ENCODE results near the gene ALG14. TPM values are rescaled to one million over a fixed set of nuclear protein-coding genes. Genes with fewer than 3 reads are reported as not detected.

ALG14 gene
- total and polyA plus RNA-seq, 7 donors, result 0.48 to 2.7 (median 2.1) TPM

- DNase-seq (no peak), ATAC-seq (peak in 1 of 4 donors; percentile 52)
- intact Hi-C loops (cut with DNase I), result loop anchor here in 1 of 2 donors (10.0 kb wide), 1 partner anchor 72 kb away; no protein-coding TSS in a partner anchor
- H3K36me3 ChIP-seq (ENCODE audit: insufficient read depth in 1 of 2, low read depth in 1 of 2), result no peaks in the 10 kb centered on the region
- TF ChIP-seq, protein P1, sequence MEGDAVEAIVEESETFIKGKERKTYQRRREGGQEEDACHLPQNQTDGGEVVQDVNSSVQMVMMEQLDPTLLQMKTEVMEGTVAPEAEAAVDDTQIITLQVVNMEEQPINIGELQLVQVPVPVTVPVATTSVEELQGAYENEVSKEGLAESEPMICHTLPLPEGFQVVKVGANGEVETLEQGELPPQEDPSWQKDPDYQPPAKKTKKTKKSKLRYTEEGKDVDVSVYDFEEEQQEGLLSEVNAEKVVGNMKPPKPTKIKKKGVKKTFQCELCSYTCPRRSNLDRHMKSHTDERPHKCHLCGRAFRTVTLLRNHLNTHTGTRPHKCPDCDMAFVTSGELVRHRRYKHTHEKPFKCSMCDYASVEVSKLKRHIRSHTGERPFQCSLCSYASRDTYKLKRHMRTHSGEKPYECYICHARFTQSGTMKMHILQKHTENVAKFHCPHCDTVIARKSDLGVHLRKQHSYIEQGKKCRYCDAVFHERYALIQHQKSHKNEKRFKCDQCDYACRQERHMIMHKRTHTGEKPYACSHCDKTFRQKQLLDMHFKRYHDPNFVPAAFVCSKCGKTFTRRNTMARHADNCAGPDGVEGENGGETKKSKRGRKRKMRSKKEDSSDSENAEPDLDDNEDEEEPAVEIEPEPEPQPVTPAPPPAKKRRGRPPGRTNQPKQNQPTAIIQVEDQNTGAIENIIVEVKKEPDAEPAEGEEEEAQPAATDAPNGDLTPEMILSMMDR (IDR thresholded peaks at IDR 0.05), result no peak
- H3K27ac ChIP-seq, result peak overlapping the region; percentile 30
- 5 to 17% (median 5%) methylated on average over 10 of the region's 10 CpGs for WGBS, 3 donors
- H3K9me3 ChIP-seq, result no peaks in the 10 kb centered on the region
- H3K4me1 ChIP-seq, result no peaks in the 10 kb centered on the region
- H3K4me3 ChIP-seq, result peak overlapping the region; percentile 56
- no peaks in the 10 kb centered on the region for H3K27me3 ChIP-seq (ENCODE audit: insufficient read depth in 3 of 3, low read length in 2 of 3)
These were observed 110.1 kb downstream of the ALG14 start for GRCh38 chr1:94962409-94963265.

DNA sequence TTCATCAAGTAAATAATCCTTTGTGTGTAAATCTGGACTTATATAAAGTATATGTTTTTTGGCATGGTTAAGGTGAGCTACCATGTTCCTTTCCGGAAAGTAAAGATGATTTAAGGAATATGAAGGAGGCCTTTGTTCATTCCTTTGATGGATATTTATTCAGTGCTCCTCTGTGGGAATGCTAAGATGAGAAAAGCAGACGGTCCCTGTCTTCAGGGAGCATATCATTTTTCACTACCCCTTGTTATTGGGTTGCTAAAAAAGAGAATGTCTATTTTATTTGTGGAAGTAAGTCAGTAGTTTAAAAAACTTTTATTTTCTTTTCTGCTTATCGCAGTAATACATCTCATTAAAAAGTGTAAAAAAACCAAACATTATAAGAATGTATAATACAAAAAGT lies 110.8 kb downstream of the ALG14 start:
- 66 to 78% (median 68%) methylated on average over 3 of the region's 3 CpGs for WGBS, 3 donors
- no peaks in the 10 kb centered on the region for H3K4me1 ChIP-seq
- no peak overlapping the region for H3K4me3 ChIP-seq
- no peaks in the 10 kb centered on the region for H3K36me3 ChIP-seq (ENCODE audit: insufficient read depth in 1 of 2, low read depth in 1 of 2)
- H3K27me3 ChIP-seq (ENCODE audit: insufficient read depth in 3 of 3, low read length in 2 of 3), result no peaks in the 10 kb centered on the region
- ATAC-seq, result no peak
- TF ChIP-seq, protein P1 (IDR thresholded peaks at IDR 0.05), result no peak
- intact Hi-C loops (cut with DNase I), result loop anchor here in 1 of 2 donors (10.0 kb wide), 1 partner anchor 73 kb away; no protein-coding TSS in a partner anchor
- DNase-seq, result no peak
- no peaks in the 10 kb centered on the region for H3K9me3 ChIP-seq
- no peak overlapping the region for H3K27ac ChIP-seq

DNA sequence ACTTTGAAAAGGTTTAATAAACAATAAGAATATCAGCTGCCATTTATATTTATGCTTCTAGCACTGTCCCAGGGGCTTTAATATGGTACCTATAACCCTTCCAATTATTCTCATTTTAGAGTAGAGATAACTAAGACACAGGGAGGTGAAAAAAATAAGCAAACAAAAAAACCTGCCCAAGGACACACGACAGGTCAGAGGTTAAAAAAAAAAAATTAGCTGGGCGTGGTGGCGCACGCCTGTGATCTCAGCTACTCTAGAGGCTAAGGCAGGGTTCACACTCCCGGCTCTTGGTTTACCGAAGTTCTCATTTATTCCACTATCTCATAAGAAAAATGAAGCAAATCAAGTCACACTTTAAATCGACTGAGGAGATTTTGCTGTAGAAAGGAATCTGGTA lies 111.2 kb downstream of the ALG14 start:
- Histone ChIP-seq H3K4me1 (no peaks in the 10 kb centered on the region), H3K9me3 (no peaks in the 10 kb centered on the region), H3K27me3 (ENCODE audit: insufficient read depth in 3 of 3, low read length in 2 of 3) (no peaks in the 10 kb centered on the region), H3K4me3 (no peak overlapping the region), H3K27ac (no peak overlapping the region), H3K36me3 (ENCODE audit: insufficient read depth in 1 of 2, low read depth in 1 of 2) (no peaks in the 10 kb centered on the region)
- intact Hi-C loops (cut with DNase I), result loop anchor here in 1 of 2 donors (10.0 kb wide), 1 partner anchor 73 kb away; no protein-coding TSS in a partner anchor
- 78 to 94% (median 91%) methylated on average over 7 of the region's 7 CpGs for WGBS, 3 donors
- DNase-seq, result no peak
- ATAC-seq, result no peak
- TF ChIP-seq, protein P1 (IDR thresholded peaks at IDR 0.05), result no peak

- 92 to 100% (median 93%) methylated on average over 1 of the region's 1 CpG for WGBS, 3 donors
These were observed 114.7 kb downstream of the ALG14 start for GRCh38 chr1:94958081-94958480.

More at GRCh38 chr1:94958081-94958480, 114.7 kb downstream of the ALG14 start:
- DNase-seq (no peak), ATAC-seq (no peak)
- no peak overlapping the region for H3K4me3 ChIP-seq
- no peaks in the 10 kb centered on the region for H3K9me3 ChIP-seq
- H3K36me3 ChIP-seq (ENCODE audit: insufficient read depth in 1 of 2, low read depth in 1 of 2), result no peaks in the 10 kb centered on the region
- intact Hi-C loops (cut with DNase I), result no loop called here
- H3K27ac ChIP-seq, result no peak overlapping the region
- TF ChIP-seq, protein P1 (IDR thresholded peaks at IDR 0.05), result no peak
- no peaks in the 10 kb centered on the region for H3K27me3 ChIP-seq (ENCODE audit: insufficient read depth in 3 of 3, low read length in 2 of 3)
- no peaks in the 10 kb centered on the region for H3K4me1 ChIP-seq

Measured in psoas muscle (tissue), 8 donors.